Thyroid gland (tissue), 4 donors: ENCODE results near the gene CABS1. TPM values are rescaled to one million over a fixed set of nuclear protein-coding genes. Genes with fewer than 3 reads are reported as not detected.

Experiments
- DNase-seq, 2 donors: peaks; one replicate each; pipeline ENCODE4 v3.0.0-alpha.2; 2019
- H3K27ac ChIP-seq, 3 donors: fragments of 200-600 bp; sonication (generic); 1 replicate in 2 of 3; 2 replicates in 1 of 3; pipeline ENCODE4 v1.5.1; 2016 to 2019; ENCODE audit warnings: mild to moderate bottlenecking in 1 of 3, moderate library complexity in 1 of 3
- H3K27me3 ChIP-seq: fragments of 200-600 bp; sonication (generic); one replicate; pipeline ENCODE4 v1.5.1; 2019
- H3K36me3 ChIP-seq, 2 donors: fragments of 200-600 bp; sonication (generic); one replicate each; pipeline ENCODE4 v1.5.1; 2016 to 2019
- H3K4me1 ChIP-seq, 2 donors: fragments of 200-600 bp; sonication (generic); one replicate each; pipeline ENCODE4 v1.5.1; 2017 to 2019
- H3K4me3 ChIP-seq, 3 donors: fragments of 200-600 bp; sonication (generic); replicated peaks in 1 of 3; 1 replicate in 2 of 3; 2 replicates in 1 of 3; pipeline ENCODE4 v1.5.1; 2016; ENCODE audit warnings: mild to moderate bottlenecking in 1 of 3
- H3K9me3 ChIP-seq: fragments of 200-600 bp; sonication (generic); one replicate; pipeline ENCODE4 v1.5.1; 2017
- CTCF ChIP-seq, 6 experiments: fragments of 200-600 bp in 3 of 6; fragments of 450-650 bp in 3 of 6; sonication (generic) in 3 of 6; IDR thresholded peaks; one replicate each; pipeline ENCODE4 v1.5.1; 2016 to 2019; ENCODE audit warnings: antibody characterized with exemption in 6 of 6, mild to moderate bottlenecking in 2 of 6, inconsistent platforms in 1 of 6, moderate library complexity in 1 of 6
- POLR2A ChIP-seq, 2 donors: fragments of 450-650 bp; IDR thresholded peaks; one replicate each; pipeline ENCODE4 v1.6.1; 2017; ENCODE audit warnings: antibody characterized with exemption in 2 of 2, mild to moderate bottlenecking in 2 of 2, moderate library complexity in 1 of 2
- WGBS, 2 donors: methylation state at CpG; one replicate each; pipeline ENCODE4 v1.1.5; 2017; 5-methylcytosine and 5-hydroxymethylcytosine counted together
- intact Hi-C: fragments of 100-400 bp; cut with DNase I; formaldehyde crosslinking; loops from one replicate; pipeline ENCODE4 v1.15.1; 2023
- total RNA-seq, 4 donors: library from RNA; depleted of rRNA; stranded (reverse); fragments of >200 nt; gene quantifications; one replicate each; pipeline ENCODE4 v1.2.3, GENCODE V29; 2016

The CABS1 gene
- total RNA-seq, 4 donors from 2014 or later, result not detected

DNA sequence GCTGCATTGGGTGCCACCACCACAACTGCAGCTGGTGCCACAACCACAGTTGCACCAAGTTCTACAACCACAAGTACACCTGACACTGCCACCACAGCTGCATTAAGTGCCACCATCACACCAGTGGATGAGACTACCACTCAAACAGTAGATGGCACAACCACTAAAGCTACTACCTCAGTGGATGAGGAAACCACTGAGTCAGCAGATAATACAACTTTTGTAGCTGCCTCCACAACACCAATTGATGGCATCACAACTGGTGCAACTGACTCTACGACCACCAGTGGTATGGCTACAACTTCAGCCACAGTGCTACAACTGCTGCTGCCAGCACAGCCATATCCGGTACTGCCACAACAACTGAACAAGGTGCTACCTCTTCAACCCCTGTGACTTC is 35.1 kb upstream of the CABS1 start:
- intact Hi-C loops, result no loop called here
- WGBS, 2 donors, result 86 to 100% methylated on average over 2 of the region's 2 CpGs

GRCh38 chr4:70300215-70300614 is 34.6 kb upstream of the CABS1 start:
- no peak for DNase-seq
- Histone ChIP-seq H3K9me3 (no peaks in the 10 kb centered on the region), H3K27me3 (no peaks in the 10 kb centered on the region), H3K27ac (no peak overlapping the region), H3K36me3 (no peaks in the 10 kb centered on the region), H3K4me3 (no peak overlapping the region), H3K4me1 (no peaks in the 10 kb centered on the region)
- WGBS, 2 donors, result 94 to 95% methylated on average over 4 of the region's 4 CpGs
- intact Hi-C loops, result no loop called here
- TF ChIP-seq CTCF (IDR thresholded peaks at IDR 0.05) (no peak), POLR2A (IDR thresholded peaks at IDR 0.05) (no peak)

More for the DNA sequence above, 35.1 kb upstream of the CABS1 start:
- no peaks in the 10 kb centered on the region for H3K27me3 ChIP-seq
- DNase-seq, result no peak
- H3K27ac ChIP-seq, result no peak overlapping the region
- H3K4me1 ChIP-seq, result no peaks in the 10 kb centered on the region
- H3K9me3 ChIP-seq, result no peaks in the 10 kb centered on the region
- TF ChIP-seq POLR2A (IDR thresholded peaks at IDR 0.05) (no peak), CTCF (IDR thresholded peaks at IDR 0.05) (no peak)
- no peaks in the 10 kb centered on the region for H3K36me3 ChIP-seq
- H3K4me3 ChIP-seq, result no peak overlapping the region

DNA sequence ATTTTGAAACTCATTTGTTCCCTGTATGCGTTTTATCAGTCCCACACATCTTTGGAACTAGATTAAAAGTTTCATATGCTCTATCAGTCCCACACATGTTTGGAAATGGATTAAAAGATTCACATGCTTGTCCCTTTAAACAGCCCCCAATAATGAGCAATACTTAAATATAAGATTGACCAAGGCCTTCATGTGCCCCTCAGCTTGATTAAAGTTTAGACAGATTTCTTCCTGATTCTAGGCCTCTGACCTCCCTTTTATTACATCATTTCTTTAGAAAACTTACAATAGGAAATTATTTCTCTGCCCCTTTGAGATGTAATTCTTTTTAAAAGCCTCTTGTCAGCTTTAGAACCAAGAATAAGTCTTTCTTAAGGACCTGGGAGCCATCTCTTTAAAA is 31.7 kb upstream of the CABS1 start:
- H3K27ac ChIP-seq, result no peak overlapping the region
- H3K27me3 ChIP-seq, result no peaks in the 10 kb centered on the region
- DNase-seq, result no peak
- no peak for TF ChIP-seq CTCF (IDR thresholded peaks at IDR 0.05)
- no peak for TF ChIP-seq POLR2A (IDR thresholded peaks at IDR 0.05)
- intact Hi-C loops, result no loop called here
- no peaks in the 10 kb centered on the region for H3K9me3 ChIP-seq
- WGBS, 2 donors, result 79 to 80% methylated on average over 1 of the region's 1 CpG
- H3K4me3 ChIP-seq, result no peak overlapping the region
- H3K4me1 ChIP-seq, result no peaks in the 10 kb centered on the region
- no peaks in the 10 kb centered on the region for H3K36me3 ChIP-seq

GRCh38 chr4:70305601-70306000 is 29.2 kb upstream of the CABS1 start:
- 80 to 83% methylated on average over 4 of the region's 4 CpGs for WGBS, 2 donors
- intact Hi-C loops, result no loop called here
- Histone ChIP-seq H3K27me3 (no peaks in the 10 kb centered on the region), H3K9me3 (no peaks in the 10 kb centered on the region), H3K4me1 (no peaks in the 10 kb centered on the region), H3K4me3 (no peak overlapping the region), H3K36me3 (no peaks in the 10 kb centered on the region), H3K27ac (no peak overlapping the region)
- TF ChIP-seq CTCF (IDR thresholded peaks at IDR 0.05), result no peak
- no peak for TF ChIP-seq POLR2A (IDR thresholded peaks at IDR 0.05)
- DNase-seq, result no peak

GRCh38 chr4:70306076-70306475 is 28.7 kb upstream of the CABS1 start:
- TF ChIP-seq POLR2A (IDR thresholded peaks at IDR 0.05), result no peak
- TF ChIP-seq CTCF (IDR thresholded peaks at IDR 0.05), result no peak

More at GRCh38 chr4:70306076-70306475, 28.7 kb upstream of the CABS1 start:
- Histone ChIP-seq H3K36me3 (no peaks in the 10 kb centered on the region), H3K4me1 (no peaks in the 10 kb centered on the region), H3K9me3 (no peaks in the 10 kb centered on the region), H3K4me3 (no peak overlapping the region), H3K27me3 (no peaks in the 10 kb centered on the region), H3K27ac (no peak overlapping the region)
- DNase-seq, result no peak
- WGBS, 2 donors, result 67 to 70% methylated on average over 2 of the region's 2 CpGs
- intact Hi-C loops, result no loop called here
